Measurements from ENCODE around the gene MED17. TPM values are rescaled to one million over a fixed set of nuclear protein-coding genes. Genes with fewer than 3 reads are reported as not detected.
"Not testable (repeated sequence)": the region's sequence is repeated elsewhere in the genome, so short reads cannot be mapped to it uniquely, and the experiment has no call there.

Gene MED17
- total RNA-seq, 1 experiment from 2014 or later = 26.9 TPM

- intact Hi-C loops (cut with micrococcal nuclease; ENCODE audit: unreplicated experiment) = no loop called here
- ChIA-PET CTCF (no interaction called here), POLR2A (ENCODE audit: unreplicated experiment) (no interaction called here)
- Histone ChIP-seq H3F3A (ENCODE audit: insufficient read depth, low read depth) (no peaks in the 10 kb centered on the region), H3K9me3 (ENCODE audit: insufficient read depth, low read depth) (no peaks in the 10 kb centered on the region), H3K4me1 (replicated peaks; ENCODE audit: insufficient read depth) (no peaks in the 10 kb centered on the region), H3K79me2 (ENCODE audit: low read depth) (no peaks in the 10 kb centered on the region), H2AFZ (no peak overlapping the region), H3K4me3 (no peak overlapping the region), H3K36me3 (ENCODE audit: low read depth) (no peaks in the 10 kb centered on the region), H3K27me3 (ENCODE audit: insufficient read depth, low read depth) (no peaks in the 10 kb centered on the region), H3K9me2 (ENCODE audit: insufficient read depth) (no peaks in the 10 kb centered on the region), H3K27ac (no peak overlapping the region), H4K20me1 (ENCODE audit: insufficient read depth) (no peaks in the 10 kb centered on the region), H3K4me2 (no peak overlapping the region)
- TF ChIP-seq CTCF (conservative IDR thresholded peaks at IDR 0.05) (no peak), EZH2 (IDR thresholded peaks at IDR 0.05; ENCODE audit: low read depth) (no peak)
- no peak for DNase-seq
- no TSS peak for BruUV-seq (replicated peaks)
These were observed 11.0 kb upstream of the MED17 start for GRCh38 chr11:93773045-93773477.

- Histone ChIP-seq H3K4me3 (no peak overlapping the region), H3K9me3 (ENCODE audit: insufficient read depth, low read depth) (no peaks in the 10 kb centered on the region), H3K27me3 (ENCODE audit: insufficient read depth, low read depth) (no peaks in the 10 kb centered on the region), H3K36me3 (ENCODE audit: low read depth) (no peaks in the 10 kb centered on the region), H3F3A (ENCODE audit: insufficient read depth, low read depth) (no peaks in the 10 kb centered on the region), H3K27ac (no peak overlapping the region), H2AFZ (no peak overlapping the region), H3K79me2 (ENCODE audit: low read depth) (no peaks in the 10 kb centered on the region), H3K9me2 (ENCODE audit: insufficient read depth) (no peaks in the 10 kb centered on the region), H4K20me1 (ENCODE audit: insufficient read depth) (no peaks in the 10 kb centered on the region), H3K4me2 (no peak overlapping the region), H3K4me1 (replicated peaks; ENCODE audit: insufficient read depth) (no peaks in the 10 kb centered on the region)
- no TSS peak for BruUV-seq (replicated peaks)
- no peak for TF ChIP-seq CTCF (conservative IDR thresholded peaks at IDR 0.05)
- no peak for TF ChIP-seq EZH2 (IDR thresholded peaks at IDR 0.05; ENCODE audit: low read depth)
- CTCF ChIA-PET = no interaction called here
- intact Hi-C loops (cut with micrococcal nuclease; ENCODE audit: unreplicated experiment) = no loop called here
- POLR2A ChIA-PET (ENCODE audit: unreplicated experiment) = no interaction called here
- no peak for DNase-seq
These were observed 10.4 kb upstream of the MED17 start for GRCh38 chr11:93773601-93774200.

- H2AFZ ChIP-seq; POLR2A ChIA-PET (ENCODE audit: unreplicated experiment): not testable (repeated sequence)
These were observed 9.5 kb upstream of the MED17 start for GRCh38 chr11:93774560-93774959.

GRCh38 chr11:93775289-93775688, 8.8 kb upstream of the MED17 start:
- TF ChIP-seq CTCF (conservative IDR thresholded peaks at IDR 0.05) = peak; percentile 59
- TF ChIP-seq EZH2 (IDR thresholded peaks at IDR 0.05; ENCODE audit: low read depth) = no peak
- BruUV-seq (replicated peaks) = no TSS peak
- Histone ChIP-seq H2AFZ (no peak overlapping the region), H3K4me1 (replicated peaks; ENCODE audit: insufficient read depth) (no peaks in the 10 kb centered on the region), H3K79me2 (ENCODE audit: low read depth) (no peaks in the 10 kb centered on the region), H3K4me3 (no peak overlapping the region), H3K4me2 (no peak overlapping the region), H3K9me3 (ENCODE audit: insufficient read depth, low read depth) (no peaks in the 10 kb centered on the region), H3K27me3 (ENCODE audit: insufficient read depth, low read depth) (no peaks in the 10 kb centered on the region), H3K27ac (no peak overlapping the region), H3F3A (ENCODE audit: insufficient read depth, low read depth) (no peaks in the 10 kb centered on the region), H3K9me2 (ENCODE audit: insufficient read depth) (no peaks in the 10 kb centered on the region), H3K36me3 (ENCODE audit: low read depth) (no peaks in the 10 kb centered on the region), H4K20me1 (ENCODE audit: insufficient read depth) (no peaks in the 10 kb centered on the region)
- POLR2A ChIA-PET (ENCODE audit: unreplicated experiment) = no interaction called here
- DNase-seq = no peak
- CTCF ChIA-PET = no interaction called here
- intact Hi-C loops (cut with micrococcal nuclease; ENCODE audit: unreplicated experiment) = no loop called here

More at GRCh38 chr11:93774560-93774959, 9.5 kb upstream of the MED17 start:
- H3F3A ChIP-seq (ENCODE audit: insufficient read depth, low read depth); H3K4me3 ChIP-seq; H3K9me2 ChIP-seq (ENCODE audit: insufficient read depth); BruUV-seq (replicated peaks); intact Hi-C loops (cut with micrococcal nuclease; ENCODE audit: unreplicated experiment); H3K27ac ChIP-seq; H4K20me1 ChIP-seq (ENCODE audit: insufficient read depth); H3K79me2 ChIP-seq (ENCODE audit: low read depth); H3K4me2 ChIP-seq; H3K36me3 ChIP-seq (ENCODE audit: low read depth); H3K9me3 ChIP-seq (ENCODE audit: insufficient read depth, low read depth); DNase-seq; H3K4me1 ChIP-seq (replicated peaks; ENCODE audit: insufficient read depth); CTCF ChIA-PET; H3K27me3 ChIP-seq (ENCODE audit: insufficient read depth, low read depth): not testable (repeated sequence)
